Endothelial cell (in vitro differentiated cells): ENCODE data around the gene CDH20. TPM values are rescaled to one million over a fixed set of nuclear protein-coding genes. Genes with fewer than 3 reads are reported as not detected.

ENCODE experiments used
- DNase-seq: peaks from one replicate; pipeline ENCODE4 v3.0.0; 2021; ENCODE audit warnings: low spot score
- H3K27ac Mint-ChIP-seq: one replicate; pipeline ENCODE4 v1.8.0; 2021; ENCODE audit warnings: mixed read lengths, inconsistent platforms; ENCODE audit not compliant: unreplicated experiment
- H3K27me3 Mint-ChIP-seq: one replicate; pipeline ENCODE4 v1.8.0; 2021; ENCODE audit warnings: mild to moderate bottlenecking, moderate library complexity, mixed read lengths, inconsistent platforms; ENCODE audit not compliant: unreplicated experiment
- H3K36me3 Mint-ChIP-seq: one replicate; pipeline ENCODE4 v1.8.0; 2021; ENCODE audit warnings: mild to moderate bottlenecking, low read depth, mixed read lengths, inconsistent platforms; ENCODE audit not compliant: unreplicated experiment
- H3K4me1 Mint-ChIP-seq: one replicate; pipeline ENCODE4 v1.8.0; 2021; ENCODE audit warnings: mild to moderate bottlenecking, mixed read lengths, inconsistent platforms; ENCODE audit not compliant: unreplicated experiment
- H3K4me3 Mint-ChIP-seq: one replicate; pipeline ENCODE4 v1.8.0; 2021; ENCODE audit warnings: mild to moderate bottlenecking, mixed read lengths, inconsistent platforms; ENCODE audit not compliant: unreplicated experiment
- H3K9me3 Mint-ChIP-seq: one replicate; pipeline ENCODE4 v1.8.0; 2021; ENCODE audit warnings: mixed read lengths, inconsistent platforms; ENCODE audit not compliant: unreplicated experiment
- total RNA-seq: library from RNA; stranded (reverse); fragmentation: NEBNext Ultra II Directional; extraction: Animal tissue kit (Norgen Biotek cat#: 25700); gene quantifications from one replicate; pipeline ENCODE4 v1.2.1, GENCODE V29; 2021; ENCODE audit not compliant: unreplicated experiment
- TF ChIP-seq, protein P1 (sequence below): fragments of 200-600 bp; sonication (generic); IDR thresholded peaks from one replicate; pipeline ENCODE4 v1.5.0; 2021; ENCODE audit warnings: antibody characterized with exemption; ENCODE audit not compliant: unreplicated experiment

Gene CDH20
- total RNA-seq, 1 donor from 2014 or later = not detected

DNA sequence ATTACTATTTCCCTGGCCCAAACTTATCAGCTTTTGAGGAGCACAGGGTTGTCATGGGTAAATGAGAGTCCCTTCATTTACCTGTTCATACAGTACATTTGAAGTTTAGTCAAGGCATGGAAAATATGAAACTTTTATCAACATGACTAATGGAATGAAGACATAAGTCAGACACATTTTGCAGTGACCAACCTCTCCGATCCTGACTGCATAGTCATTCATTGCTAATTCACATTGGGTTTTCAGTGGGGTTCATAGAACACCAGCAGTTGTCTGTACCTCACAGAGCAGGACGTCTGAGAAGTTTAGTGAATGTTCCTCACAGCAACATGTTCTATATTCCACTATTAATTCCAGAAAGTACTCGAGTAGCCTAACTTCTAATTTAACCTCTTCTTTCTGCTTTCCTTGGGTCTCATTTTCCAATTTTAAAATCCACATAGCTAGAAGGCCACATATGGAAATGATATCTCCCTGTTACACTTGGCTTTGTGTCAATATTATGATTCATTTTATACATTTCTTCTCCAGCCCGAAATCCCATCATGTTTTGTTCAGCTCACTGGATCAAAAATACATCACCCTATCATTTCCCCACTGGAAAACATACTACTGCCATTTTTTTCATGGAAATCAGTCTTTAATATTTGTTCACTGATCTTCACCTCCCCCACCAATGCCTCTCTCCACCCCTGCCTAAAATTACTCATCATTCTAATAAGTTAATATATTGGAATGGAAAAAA, 65.9 kb downstream of the CDH20 start:
- Mint-ChIP-seq H3K9me3 (no peaks in the 10 kb centered on the region), H3K4me3 (no peak overlapping the region), H3K27ac (peak overlapping the region; percentile 7), H3K36me3 (no peaks in the 10 kb centered on the region), H3K4me1 (peaks cover 5% of the 10 kb centered on the region), H3K27me3 (no peaks in the 10 kb centered on the region)
- DNase-seq = no peak
- TF ChIP-seq, protein P1, sequence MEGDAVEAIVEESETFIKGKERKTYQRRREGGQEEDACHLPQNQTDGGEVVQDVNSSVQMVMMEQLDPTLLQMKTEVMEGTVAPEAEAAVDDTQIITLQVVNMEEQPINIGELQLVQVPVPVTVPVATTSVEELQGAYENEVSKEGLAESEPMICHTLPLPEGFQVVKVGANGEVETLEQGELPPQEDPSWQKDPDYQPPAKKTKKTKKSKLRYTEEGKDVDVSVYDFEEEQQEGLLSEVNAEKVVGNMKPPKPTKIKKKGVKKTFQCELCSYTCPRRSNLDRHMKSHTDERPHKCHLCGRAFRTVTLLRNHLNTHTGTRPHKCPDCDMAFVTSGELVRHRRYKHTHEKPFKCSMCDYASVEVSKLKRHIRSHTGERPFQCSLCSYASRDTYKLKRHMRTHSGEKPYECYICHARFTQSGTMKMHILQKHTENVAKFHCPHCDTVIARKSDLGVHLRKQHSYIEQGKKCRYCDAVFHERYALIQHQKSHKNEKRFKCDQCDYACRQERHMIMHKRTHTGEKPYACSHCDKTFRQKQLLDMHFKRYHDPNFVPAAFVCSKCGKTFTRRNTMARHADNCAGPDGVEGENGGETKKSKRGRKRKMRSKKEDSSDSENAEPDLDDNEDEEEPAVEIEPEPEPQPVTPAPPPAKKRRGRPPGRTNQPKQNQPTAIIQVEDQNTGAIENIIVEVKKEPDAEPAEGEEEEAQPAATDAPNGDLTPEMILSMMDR = no peak

DNA sequence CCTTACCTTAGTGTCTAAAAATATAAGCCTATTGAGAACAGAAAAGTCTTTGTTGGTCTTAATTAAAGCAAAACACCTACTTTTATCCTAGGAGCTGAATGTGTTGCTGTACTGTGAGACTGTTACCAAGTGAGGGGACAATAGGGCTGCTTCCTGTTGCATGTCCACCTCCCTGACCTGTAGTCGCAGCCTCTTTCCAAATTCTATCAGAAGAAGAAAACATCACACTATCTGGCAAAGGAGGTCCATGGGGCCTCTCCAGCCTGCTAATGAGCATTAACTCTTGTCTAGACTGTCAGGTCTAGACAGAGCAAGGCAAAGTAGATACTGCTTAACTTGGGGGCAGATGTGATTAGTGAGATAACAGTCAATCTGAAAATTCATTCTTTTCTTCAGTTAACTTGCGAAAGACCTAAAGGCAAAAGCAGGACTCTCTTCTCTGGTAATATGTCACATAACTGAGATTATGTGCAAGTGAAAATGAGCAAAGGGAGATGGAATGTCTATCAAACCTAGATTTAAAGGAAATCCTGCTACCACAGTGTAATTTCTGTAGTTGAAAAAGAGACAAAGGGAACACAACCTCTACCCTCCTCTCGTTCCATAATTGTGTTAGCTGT, 66.9 kb downstream of the CDH20 start:
- H3K27ac Mint-ChIP-seq = no peak overlapping the region
- H3K36me3 Mint-ChIP-seq = no peaks in the 10 kb centered on the region

DNA sequence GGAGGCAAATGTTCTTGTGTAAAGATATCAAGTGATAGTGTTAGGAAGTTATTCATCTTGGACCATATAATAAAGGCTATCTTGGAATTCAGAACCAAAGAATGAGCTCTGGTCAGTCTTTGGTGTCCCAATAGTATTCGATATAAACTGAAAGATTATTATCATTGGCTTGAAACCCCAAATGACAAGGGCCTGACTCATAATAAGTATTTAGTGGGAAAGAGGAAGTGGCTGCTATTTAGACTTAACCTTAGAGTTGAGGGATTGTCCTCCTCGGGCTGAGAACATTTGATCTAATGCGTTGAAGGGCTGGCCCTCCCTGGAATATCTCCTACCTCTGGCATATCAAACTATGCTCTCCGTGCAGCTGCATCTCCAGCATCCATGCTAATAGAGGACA, 67.5 kb downstream of the CDH20 start:
- no peak for DNase-seq
- no peaks in the 10 kb centered on the region for H3K9me3 Mint-ChIP-seq
- no peak overlapping the region for H3K27ac Mint-ChIP-seq
- H3K4me3 Mint-ChIP-seq = no peak overlapping the region
- H3K4me1 Mint-ChIP-seq = peaks cover 5% of the 10 kb centered on the region
- H3K36me3 Mint-ChIP-seq = no peaks in the 10 kb centered on the region
- TF ChIP-seq, protein P1 = no peak
- H3K27me3 Mint-ChIP-seq = no peaks in the 10 kb centered on the region

More for the DNA sequence above, 66.9 kb downstream of the CDH20 start:
- Mint-ChIP-seq H3K9me3 (no peaks in the 10 kb centered on the region), H3K4me3 (no peak overlapping the region), H3K27me3 (no peaks in the 10 kb centered on the region), H3K4me1 (peaks cover 5% of the 10 kb centered on the region)
- DNase-seq = no peak
- TF ChIP-seq, protein P1 = no peak

DNA sequence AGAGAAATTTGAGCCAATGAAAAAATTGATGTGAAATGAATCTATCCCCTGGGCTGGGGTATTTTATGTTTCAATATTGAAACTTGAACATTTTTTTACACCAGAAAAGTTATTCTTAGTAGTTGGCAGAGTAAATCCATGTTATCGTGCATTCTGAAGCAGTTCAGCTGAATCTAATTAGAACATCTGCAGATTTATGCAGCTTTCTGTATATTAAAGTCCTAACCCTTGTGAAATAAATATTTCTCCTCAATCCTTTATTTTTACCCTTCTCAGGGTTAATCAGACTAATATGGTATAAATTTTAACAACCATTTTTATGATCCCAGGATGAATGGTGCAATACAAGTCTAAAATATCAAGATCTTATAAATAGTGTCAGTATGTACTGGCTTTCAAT, 69.5 kb downstream of the CDH20 start:
- no peak for DNase-seq
- Mint-ChIP-seq H3K27ac (no peak overlapping the region), H3K4me1 (peaks cover 5% of the 10 kb centered on the region), H3K9me3 (no peaks in the 10 kb centered on the region), H3K36me3 (no peaks in the 10 kb centered on the region), H3K4me3 (no peak overlapping the region), H3K27me3 (no peaks in the 10 kb centered on the region)
- TF ChIP-seq, protein P1 = no peak

DNA sequence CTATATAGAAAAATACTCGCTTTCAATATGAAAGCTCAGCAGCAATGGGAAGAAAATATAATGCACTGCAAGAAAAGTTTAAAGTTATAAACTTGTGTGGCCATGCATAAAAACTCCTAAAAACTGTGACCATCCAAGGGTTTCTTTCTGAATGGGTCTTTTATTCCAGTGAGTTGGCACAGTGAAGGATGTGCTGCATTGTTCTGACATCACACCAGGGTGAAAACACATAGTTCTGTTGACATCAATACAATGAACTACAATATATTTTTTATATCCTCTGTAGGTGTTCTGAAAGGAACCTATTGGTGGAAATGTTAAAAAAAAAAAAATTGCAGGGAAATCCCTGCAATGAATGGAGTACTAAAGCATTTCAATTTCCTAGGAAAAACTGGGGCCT, 80.2 kb downstream of the CDH20 start:
- DNase-seq = no peak
- Mint-ChIP-seq H3K27me3 (no peaks in the 10 kb centered on the region), H3K4me3 (no peak overlapping the region), H3K9me3 (no peaks in the 10 kb centered on the region), H3K4me1 (no peaks in the 10 kb centered on the region), H3K27ac (no peak overlapping the region), H3K36me3 (no peaks in the 10 kb centered on the region)
- TF ChIP-seq, protein P1 = no peak
